Measurements from ENCODE around the gene PDGFD.

The PDGFD gene

DNA sequence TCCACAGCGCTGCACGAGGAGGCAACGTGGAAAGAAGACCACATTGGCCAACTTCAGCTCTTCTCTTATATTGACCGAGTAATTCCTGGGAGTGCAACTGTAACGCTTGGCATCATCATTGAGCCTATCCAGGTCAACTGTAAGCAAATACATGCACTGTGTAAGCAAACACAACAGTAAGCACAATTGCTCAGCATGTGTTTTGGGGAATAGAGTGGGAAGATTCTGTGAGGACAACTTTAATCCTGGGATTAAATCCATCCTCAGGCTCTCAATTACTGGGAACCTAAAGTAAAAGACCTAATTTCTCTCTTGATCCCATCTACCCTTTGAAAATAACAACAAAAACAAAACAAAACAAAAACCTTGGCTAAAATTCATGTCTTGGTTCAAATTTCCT lies 237.0 kb downstream of the PDGFD start:
- TF ChIP-seq CTCF (IDR thresholded peaks at IDR 0.05; ENCODE audit: insufficient read depth, low read depth, low read length, missing control alignments): no peak
- no peak for DNase-seq (ENCODE audit: low read depth)
- no peak overlapping the region for H3K4me3 ChIP-seq (ENCODE audit: low read length)

- no peak for TF ChIP-seq CTCF (IDR thresholded peaks at IDR 0.05; ENCODE audit: insufficient read depth, low read depth, low read length, missing control alignments)
- H3K4me3 ChIP-seq (ENCODE audit: low read length): no peak overlapping the region
- DNase-seq (ENCODE audit: low read depth): no peak
These were observed 239.6 kb downstream of the PDGFD start for GRCh38 chr11:103924166-103925013.

DNA sequence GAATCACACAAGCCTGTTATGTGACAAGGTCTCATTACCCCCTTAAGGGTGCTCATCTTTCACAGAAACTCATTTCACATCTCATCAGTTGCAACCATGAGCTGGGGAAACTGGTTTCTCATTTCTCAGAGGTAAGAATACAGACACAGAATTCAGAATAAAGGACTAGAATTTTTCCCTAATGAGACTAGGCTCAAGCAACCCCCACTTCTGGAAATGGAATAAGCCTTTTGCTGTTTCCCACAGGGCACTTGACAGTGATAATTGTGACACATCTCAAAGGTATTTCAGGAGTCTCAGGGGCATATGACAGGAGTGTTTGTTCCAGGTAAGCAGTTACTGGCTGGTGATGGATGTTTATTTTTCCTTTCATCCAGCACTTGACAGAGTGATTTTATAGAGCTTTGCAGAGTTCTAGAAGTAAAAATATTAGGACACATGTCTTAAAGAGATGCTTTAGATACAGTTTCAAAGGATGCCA lies 240.5 kb downstream of the PDGFD start:
- no peak for TF ChIP-seq CTCF (IDR thresholded peaks at IDR 0.05; ENCODE audit: insufficient read depth, low read depth, low read length, missing control alignments)
- DNase-seq (ENCODE audit: low read depth): peak; percentile 77
- H3K4me3 ChIP-seq (ENCODE audit: low read length): no peak overlapping the region

GRCh38 chr11:103920933-103921332 lies 243.0 kb downstream of the PDGFD start:
- TF ChIP-seq CTCF (IDR thresholded peaks at IDR 0.05; ENCODE audit: insufficient read depth, low read depth, low read length, missing control alignments): no peak
- no peak for DNase-seq (ENCODE audit: low read depth)
- H3K4me3 ChIP-seq (ENCODE audit: low read length): no peak overlapping the region

DNA sequence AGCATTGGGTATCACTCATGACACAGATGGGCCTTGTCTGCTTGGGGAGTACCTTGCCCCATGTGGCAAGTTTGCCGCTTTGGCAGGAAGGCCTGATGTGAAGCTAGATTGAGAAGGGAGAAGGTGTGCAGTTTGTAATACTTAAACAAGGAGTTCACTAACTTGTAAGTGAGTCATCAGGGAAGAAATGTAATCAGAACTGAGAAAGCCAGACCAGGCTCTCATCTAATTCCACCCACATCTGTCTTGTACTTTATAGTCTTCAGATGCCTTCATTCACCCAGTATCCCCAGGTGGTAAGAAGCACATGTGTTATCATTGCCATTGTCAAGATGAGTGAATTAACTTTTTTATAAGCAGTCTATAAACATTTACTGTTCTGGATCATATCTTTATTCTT lies 243.5 kb downstream of the PDGFD start:
- H3K4me3 ChIP-seq (ENCODE audit: low read length): no peak overlapping the region
- no peak for TF ChIP-seq CTCF (IDR thresholded peaks at IDR 0.05; ENCODE audit: insufficient read depth, low read depth, low read length, missing control alignments)
- peak; percentile 52 for DNase-seq (ENCODE audit: low read depth)

GRCh38 chr11:103910721-103911120 lies 253.2 kb downstream of the PDGFD start:
- no peak for DNase-seq (ENCODE audit: low read depth)
- no peak overlapping the region for H3K4me3 ChIP-seq (ENCODE audit: low read length)
- no peak for TF ChIP-seq CTCF (IDR thresholded peaks at IDR 0.05; ENCODE audit: insufficient read depth, low read depth, low read length, missing control alignments)

Data from epithelial cell of esophagus (primary cell).